HG03469 (cell line): ENCODE measurements around the gene SLCO4A1.

ENCODE experiments used
- ATAC-seq: cut with Tn5 transposase; IDR thresholded peaks from one replicate; pipeline ENCODE4 v1.9.1; 2021; ENCODE audit warnings: mild to moderate bottlenecking, moderate library complexity, moderate number of reproducible peaks; ENCODE audit not compliant: unreplicated experiment

SLCO4A1 gene, protein sequence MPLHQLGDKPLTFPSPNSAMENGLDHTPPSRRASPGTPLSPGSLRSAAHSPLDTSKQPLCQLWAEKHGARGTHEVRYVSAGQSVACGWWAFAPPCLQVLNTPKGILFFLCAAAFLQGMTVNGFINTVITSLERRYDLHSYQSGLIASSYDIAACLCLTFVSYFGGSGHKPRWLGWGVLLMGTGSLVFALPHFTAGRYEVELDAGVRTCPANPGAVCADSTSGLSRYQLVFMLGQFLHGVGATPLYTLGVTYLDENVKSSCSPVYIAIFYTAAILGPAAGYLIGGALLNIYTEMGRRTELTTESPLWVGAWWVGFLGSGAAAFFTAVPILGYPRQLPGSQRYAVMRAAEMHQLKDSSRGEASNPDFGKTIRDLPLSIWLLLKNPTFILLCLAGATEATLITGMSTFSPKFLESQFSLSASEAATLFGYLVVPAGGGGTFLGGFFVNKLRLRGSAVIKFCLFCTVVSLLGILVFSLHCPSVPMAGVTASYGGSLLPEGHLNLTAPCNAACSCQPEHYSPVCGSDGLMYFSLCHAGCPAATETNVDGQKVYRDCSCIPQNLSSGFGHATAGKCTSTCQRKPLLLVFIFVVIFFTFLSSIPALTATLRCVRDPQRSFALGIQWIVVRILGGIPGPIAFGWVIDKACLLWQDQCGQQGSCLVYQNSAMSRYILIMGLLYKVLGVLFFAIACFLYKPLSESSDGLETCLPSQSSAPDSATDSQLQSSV

DNA sequence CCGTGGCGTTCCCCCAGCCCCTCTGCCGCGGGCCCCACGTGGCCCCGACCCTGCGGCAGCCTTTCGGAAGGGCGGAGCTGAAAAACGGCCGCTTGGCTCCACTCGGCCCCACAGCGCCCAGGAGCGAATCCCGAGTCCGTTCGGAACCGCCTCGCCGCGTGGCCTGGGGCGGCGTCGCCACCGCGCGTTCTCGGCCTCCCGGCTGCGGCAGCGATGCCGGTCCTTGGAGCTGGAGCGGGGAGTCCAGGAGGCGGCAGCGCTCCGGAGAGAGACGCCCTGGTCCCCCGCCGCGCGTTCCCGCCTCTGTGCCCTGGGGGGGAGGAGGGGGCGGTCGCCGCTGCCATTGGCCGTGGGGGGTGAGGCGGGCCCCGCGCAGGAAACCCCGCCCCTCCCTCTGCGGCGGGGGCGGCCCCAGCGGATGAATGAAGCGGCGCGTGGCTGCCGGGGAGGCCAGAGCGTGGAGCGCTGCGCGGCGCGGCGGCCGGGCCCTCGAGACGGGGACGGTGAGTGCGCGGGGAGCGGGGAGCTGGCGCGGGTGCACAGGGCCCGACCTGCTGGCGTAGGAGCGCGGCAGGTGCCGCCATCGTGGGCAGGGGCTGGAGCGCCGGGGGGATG is at the start of gene SLCO4A1:
SLCO4A1 (plus strand) TSS at position 453 of the 615 bp plus-strand sequence. CDS start 13,952 bp downstream, outside the sequence.
- ATAC-seq: peak; percentile 41

DNA sequence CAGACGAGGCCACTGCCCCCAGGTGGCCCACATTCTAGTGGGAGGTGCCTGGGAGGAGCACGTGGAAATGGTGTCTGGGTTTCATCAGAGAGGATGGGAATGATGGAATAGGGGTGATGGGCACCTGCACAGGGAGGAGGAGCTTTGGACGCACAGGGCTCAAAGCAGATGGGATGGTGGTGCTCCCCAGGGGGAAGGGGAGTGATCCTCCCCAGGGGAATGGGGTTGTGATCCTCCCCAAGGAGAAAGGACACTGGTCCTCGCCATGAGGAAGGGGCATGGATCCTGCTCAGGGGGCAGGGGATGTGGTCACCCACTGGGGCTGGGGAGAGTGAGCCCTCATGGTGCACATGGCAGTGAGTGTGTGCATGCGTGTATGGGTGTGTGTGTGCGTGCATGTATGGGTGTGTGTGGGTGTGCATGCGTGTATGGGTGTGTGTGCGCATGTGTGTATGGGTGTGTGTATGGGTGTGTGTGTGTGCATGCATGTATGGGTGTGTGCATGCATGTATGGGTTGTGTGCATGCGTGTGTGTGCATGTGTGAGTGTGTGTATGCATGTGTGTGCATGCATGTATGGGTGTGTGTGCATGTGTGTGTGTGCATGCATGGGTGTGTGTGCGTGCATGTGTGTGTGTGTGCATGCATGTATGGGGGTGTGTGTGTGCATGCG is 49.7 kb upstream of the SLCO4A1 start:
- no peak for ATAC-seq

DNA sequence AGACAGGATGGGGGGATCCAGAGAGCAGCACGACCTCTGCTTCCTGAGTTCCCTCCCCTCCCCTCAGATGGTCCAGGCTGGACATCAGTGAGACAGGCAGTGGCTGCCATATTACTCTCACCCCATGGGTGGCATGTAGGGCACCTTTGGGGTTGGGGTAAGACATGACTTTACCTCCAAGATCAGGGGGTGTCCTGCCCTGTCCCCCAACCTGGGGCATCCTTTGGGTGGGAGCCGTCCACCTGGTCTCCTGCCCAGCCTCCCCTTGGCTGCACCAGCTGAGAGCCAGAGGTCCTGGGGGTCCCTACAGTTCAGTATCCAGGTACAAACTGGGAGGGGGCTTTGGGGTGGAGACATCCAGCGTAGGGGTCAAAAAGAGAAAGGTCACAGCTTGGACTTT is 48.7 kb upstream of the SLCO4A1 start:
- no peak for ATAC-seq

DNA sequence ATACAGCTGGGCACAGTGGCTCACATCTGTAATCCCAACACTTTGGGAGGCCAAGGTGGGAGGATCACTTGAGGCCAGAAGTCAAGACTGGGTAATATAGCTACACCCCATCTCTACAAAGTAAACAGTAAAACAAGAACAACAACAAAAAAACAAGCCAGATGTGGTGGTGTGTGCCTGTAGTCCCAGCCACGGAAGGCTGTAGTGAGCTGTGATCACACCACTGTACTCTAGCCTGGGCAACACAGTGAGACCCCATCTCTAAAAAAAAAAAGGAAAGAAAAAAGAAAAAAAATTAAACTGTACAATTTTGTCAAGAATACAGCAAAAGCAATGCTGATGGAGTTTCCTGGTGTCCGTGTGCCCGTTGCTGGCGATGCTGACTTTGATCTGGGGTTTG is 47.2 kb upstream of the SLCO4A1 start:
- ATAC-seq: no peak

DNA sequence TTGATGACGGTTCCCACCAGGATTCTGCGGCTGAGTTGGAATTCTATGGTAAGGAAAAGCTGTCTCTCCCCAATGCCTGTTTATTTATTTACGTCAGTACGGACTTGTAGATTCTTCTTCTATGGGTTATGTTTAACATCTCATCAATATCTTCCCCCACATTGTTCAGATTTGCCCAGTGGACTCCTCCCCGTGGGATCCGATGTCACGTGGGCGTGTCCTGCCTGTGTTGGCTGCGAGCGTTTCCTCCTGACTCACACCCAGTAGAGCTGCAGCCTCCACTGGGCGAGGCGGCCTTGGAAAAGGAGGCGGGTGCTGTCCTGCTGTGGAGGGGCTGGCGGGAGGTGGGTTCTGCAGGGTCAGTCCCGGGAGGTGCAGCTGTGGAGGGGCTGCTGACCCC is 46.8 kb upstream of the SLCO4A1 start:
- ATAC-seq: no peak

DNA sequence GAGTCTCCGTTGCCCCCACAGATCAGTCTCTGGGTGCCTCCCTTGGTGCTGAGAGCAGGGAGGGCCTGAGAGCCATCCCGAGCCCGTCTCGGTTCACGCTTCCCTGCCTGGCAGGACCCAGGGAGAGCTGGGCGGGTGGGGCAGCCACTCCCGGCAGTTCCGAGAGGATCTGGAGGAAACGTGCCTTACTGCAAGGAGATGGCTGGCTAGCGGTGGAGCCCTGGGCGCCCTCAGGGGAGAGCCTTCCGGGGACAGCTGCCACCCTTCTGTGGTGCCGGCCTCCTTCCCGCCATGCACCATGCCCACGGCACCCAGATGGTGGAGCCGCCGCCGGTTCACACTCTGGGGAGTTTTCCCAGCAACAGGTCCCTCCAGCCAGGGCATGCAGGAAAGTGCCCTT is 45.8 kb upstream of the SLCO4A1 start:
- no peak for ATAC-seq

DNA sequence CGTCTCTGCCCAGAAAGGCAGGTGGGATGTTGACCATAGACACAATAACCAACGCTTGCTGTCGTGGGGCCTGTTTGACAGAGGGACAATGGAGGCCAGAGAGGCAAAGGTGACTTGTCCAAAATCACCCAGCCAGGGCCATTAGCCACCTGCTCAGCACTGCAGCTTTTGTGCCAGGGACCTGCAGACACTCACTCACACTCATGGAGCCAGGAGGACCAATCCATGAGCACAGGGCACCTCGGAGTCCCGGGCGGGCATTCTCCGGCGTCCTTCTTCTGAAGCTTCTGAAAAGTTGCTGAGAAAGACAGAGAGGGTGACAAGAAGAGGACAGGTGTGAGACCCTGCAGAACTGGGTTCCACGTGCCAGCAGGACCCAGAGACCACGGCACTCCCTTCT is 45.4 kb upstream of the SLCO4A1 start:
- ATAC-seq: no peak

DNA sequence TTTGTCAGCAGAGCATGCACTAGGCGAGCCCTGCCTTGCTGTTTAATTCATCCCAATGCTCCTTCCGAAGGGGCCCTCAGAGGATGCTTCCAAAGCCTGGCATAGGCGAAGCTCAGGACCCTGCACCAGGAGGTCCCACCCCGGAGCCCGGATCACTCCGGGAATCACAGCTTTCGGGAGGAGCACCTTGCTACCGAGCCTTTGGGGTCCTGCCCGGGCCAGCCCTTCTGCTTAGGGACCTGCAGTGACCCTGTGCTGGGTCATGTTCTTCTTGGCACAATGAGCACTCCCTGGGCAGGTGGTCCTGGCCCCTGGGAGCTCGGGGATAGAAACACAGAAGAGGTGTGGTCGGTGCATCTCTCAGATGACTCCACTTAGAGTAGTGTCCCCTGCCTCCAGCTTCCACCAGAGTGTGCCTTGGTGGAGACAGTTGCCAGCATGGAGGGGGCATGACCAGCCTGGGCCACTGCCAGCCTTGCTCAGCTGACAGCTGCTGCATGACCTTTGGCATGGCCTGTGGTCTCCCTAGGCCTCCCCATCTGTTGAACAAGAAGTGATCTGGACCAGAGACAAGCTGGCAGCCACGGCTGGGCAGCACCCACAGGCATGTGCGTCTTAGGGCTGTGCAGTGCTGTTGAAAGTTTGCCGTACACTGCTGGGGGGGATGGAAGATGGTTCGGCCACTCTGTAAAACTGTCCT is 44.7 kb upstream of the SLCO4A1 start:
- no peak for ATAC-seq

DNA sequence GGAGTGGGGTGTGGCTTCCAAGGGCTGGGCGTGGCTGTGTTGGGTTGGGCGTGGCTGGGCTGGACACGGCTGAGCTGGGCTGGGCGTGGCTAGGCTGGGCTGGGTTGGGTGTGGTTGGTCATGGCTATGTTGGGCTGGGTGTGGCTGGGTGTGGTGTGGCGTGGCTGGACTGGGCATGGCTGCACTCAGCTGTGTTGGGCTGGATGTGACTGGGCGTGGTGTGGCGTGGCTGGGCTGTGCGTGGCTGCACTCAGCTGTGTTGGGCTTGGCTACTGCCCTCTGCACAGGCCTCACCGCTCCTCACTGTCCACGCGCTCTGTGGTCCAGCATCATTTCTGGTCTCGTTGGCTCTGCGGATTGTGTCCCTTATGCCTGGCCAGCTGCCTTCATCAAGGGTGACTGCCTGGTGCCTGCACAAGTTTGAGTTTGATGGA is 43.5 kb upstream of the SLCO4A1 start:
- no peak for ATAC-seq

DNA sequence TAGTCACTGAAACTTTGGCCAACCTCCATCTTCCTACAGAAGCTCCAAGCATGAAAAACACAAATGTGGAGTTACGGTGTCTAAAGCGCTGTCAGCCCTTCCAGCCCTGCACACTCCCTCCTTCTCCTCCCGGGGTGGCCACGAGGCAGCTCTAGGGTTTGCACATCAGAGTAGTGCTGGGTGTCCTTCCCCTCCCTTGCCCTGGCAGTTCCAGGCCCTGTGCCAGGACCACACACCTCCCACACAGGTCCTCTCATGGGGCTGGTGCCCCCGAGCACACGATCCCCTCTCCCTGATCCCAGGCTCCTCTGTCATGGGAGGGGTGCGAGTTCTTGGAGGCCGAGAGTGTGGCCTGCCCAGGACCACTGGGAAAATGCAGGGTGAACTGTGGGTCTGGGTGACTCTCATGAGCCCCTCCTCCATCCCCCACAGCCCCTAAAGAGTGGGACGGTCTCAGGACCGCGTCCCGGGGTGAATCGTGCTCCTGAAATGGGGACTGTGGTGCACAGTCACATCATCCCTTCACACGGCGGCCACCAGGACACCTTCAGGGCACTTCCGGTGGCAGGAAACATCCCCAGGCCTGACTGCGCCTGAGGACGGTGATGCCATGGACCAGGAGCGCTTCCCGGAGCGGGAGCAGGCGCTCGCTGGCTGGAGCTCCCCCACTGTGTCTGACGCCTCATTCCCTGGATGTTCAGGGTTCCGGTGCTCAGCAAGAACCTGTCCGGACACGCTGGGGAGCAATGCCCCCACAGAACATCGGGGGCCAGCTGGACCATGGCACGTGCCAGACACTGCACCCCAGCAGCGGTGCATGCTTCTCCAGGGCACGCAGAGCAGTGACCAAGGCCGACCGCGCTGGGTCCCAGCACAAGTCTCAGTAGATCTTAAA is 42.8 kb upstream of the SLCO4A1 start:
- ATAC-seq: no peak

DNA sequence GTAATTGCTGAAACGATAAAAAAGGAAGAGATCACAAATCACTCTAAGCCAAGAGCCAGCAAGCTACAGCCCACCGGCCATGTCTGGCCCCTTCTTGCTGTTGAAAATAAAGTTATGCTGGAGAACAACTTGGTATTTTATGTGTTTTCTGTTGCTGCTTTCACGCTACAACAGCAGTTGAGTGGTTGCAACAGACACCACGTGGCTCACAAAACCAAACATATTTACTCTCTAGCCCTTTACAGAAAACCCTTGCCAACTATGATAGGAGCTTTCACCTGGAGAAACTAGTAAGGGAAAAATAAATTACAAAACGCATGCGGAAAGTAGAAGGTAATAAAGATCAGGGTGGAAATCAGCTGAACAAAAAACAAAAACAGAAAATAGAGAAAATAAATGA is 41.1 kb upstream of the SLCO4A1 start:
- no peak for ATAC-seq

DNA sequence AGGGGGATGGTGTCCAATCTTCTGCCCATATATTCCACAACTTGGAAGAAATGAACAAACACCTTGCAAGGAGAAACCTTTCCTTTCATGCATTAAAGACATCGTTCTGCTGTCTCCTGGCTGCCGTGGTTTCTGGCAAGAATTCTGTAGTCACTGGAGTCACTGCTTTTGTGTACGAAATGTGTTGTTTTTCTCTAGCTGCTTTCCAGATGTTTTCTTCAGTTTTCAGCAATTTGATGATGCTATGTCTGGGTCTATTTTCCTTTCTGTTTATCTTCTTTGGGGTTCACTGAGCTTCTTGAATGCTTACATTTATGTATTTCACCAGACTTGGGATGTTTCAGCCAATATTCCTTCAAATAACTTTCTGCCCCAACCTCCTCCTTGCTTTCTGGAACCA is 40.6 kb upstream of the SLCO4A1 start:
- no peak for ATAC-seq

DNA sequence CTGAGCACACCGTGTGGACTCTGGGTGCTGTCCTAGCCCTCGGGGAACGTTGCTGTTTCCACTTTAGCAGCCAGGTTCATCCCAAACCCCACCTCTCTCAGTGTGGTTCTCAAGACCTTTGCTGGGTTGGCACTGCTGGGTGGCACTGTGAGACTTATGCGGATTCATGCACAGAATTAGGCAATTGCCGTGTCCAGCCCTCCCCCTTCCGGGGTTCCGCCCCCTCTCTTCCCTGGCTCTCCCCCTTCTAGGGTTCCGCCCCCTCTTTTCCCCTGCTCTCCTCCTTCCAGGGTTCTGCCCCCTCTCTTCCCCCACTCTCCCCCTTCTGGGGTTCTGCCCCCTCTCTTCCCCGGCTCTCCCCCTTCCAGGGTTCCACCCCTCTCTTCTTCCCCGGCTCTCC is 39.8 kb upstream of the SLCO4A1 start:
- no peak for ATAC-seq

DNA sequence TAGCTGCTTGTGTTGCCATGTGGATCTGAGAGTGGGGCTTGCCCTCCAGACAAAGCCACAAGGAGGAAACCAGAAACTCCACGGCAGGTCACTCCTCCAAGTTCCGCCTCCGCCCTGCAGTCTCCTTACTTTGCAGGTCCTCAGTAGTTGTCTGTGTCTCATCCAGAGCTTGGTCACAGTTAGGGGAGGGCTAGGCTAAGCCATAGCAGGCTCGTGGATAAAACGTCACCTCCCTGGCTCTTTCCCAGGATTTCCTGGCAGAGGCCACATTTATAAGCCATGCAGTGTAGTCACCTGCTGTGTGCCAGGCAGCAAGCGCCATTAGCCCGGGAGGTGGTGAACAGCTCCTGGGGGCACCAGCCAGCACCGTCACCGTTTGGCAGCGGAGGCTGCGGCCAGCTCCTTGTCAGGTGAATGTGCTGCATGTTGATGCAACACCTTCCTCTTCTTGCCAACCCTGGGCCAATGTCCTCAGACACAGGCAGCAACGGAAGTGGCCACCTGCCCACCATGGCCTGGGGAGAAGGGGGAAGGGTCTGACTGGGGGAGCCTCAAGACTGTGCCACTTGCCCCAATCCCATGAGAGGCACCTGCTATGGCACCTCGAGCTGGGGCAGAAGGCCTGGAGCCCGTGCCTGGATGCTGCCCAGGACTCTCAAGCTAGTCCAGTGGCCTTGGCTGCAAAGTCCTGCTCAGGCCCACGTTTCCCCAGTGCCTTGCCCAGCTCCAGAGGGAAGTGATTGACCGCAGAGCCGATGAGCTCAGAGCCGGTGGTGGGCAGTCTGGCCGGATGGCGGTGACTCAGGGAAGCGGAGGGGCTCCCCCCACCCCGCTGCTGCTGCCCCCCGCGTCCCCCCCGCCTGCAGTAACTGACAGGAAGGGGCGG is 39.0 kb upstream of the SLCO4A1 start:
- ATAC-seq: no peak

DNA sequence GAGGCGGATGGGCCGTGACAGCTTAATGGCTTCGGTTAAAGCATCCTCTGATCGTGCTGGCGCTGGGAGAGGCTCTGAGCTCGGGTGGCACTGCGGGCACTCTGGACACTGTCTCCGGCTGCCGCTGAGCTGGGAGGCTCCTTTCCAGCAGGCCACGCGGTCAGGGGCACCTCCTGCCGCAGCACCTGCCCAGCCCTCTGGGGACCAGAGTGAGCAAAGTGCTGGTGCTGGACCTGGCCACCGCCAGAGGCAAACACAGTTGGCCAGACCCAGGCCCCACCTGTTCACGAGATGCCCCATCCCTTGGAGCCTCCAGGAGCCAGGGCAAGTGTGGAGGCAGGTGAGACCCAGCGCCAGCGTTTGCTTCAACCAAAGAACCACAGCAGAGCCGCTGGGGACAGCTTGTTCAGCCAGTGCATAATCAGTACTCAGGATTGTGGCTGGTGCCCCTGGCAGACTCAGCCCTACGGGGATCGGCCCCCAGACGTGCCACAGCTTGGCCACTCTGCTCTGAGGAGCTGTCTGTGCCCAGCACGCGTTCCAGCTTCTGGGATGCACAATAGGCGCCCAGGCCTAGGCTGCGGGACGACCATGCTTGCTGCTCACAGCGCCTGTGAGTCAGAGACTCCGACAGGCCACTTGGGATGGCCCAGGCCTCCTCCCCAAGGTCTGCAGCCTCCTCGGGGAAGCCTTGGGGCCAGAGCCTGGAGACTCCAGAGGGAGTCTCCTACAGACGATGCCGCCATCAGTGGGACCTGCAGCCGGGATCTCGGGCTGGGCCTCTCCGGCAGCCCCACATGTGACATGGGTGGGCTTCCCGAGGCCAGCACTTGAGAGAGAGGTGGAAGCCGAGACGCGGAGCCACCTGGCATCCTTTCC is 38.2 kb upstream of the SLCO4A1 start:
- ATAC-seq: no peak

DNA sequence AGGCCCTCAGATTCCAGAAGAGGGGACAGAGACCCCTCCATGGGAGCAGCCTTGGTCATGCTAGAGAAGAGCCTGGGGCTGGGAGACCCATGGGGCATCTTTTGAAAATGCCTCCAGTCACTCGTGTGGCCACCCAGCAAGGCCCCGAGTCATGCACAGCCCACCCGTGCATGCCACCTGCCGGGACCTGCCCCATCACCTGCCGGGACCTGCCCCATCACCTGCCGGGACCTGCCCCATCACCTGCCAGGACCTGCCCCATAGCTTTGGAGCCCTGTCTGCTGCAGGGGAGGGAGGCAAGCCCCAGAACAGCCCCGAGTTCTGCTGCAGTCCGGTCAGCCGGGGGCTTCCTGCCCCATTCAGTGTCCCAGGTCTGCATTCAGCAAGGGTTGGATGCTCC is 37.5 kb upstream of the SLCO4A1 start:
- ATAC-seq: no peak

DNA sequence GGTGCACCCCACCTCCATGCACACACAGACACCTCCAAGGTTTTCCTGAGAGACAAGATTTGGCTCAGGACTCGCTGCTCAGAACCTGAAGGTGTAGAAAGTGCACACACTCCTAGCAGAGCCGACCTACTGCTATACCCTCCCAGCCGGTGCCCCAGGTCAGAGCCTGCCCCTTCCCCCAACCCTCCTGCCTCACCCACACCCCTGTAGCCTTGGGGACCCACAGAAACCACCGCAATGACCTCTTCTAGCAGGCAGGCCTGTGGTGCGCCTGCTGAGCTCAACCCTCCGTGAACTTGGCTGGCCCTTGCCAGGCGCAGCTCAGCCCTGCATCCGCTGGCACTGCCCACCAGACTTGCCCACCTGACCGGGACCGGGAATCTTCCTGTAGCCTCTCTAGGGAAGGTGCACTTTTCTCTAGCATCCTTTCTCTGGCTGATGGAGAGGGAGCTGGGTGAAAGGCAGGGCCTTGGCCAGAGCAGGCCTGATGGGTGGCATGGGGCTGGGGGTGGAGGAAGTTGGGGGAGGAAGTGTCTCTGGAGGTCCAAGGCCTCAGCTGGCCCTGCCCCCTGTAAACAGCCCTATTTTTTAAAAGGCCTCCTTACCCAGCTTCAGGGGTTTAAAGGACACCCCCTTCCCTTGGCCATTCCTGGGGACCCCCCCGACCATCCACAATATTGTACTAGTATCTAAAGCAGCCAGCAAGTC is 36.9 kb upstream of the SLCO4A1 start:
- no peak for ATAC-seq
